HepG2 (cell line): Measurements from ENCODE around the gene TBC1D7. TPM values are rescaled to one million over a fixed set of nuclear protein-coding genes. Genes with fewer than 3 reads are reported as not detected.

Source experiments
- AHDC1 ChIP-seq: sonication (generic); formaldehyde crosslinking; IDR thresholded peaks from 2 replicates; pipeline ENCODE4 v1.5.1; 2020; ENCODE audit warnings: mild to moderate bottlenecking, missing genetic modification reagents, borderline replicate concordance
- BCL6 ChIP-seq: IDR thresholded peaks from 2 replicates; pipeline ENCODE4 v1.6.1; 2016; ENCODE audit warnings: missing genetic modification reagents, missing compliant biosample characterization
- HNF4A ChIP-seq: sonication (generic); formaldehyde crosslinking; IDR thresholded peaks from 2 replicates; pipeline ENCODE4 v1.4.0; 2020; ENCODE audit warnings: missing genetic modification reagents
- KDM2A ChIP-seq: sonication (generic); formaldehyde crosslinking; IDR thresholded peaks from 2 replicates; pipeline ENCODE4 v1.4.0; 2020; ENCODE audit warnings: low read depth, missing genetic modification reagents, borderline replicate concordance
- KMT2A ChIP-seq: sonication (generic); formaldehyde crosslinking; IDR thresholded peaks from 2 replicates; pipeline ENCODE4 v1.4.0; 2020; ENCODE audit warnings: missing genetic modification reagents
- MTA1 ChIP-seq: sonication (generic); formaldehyde crosslinking; IDR thresholded peaks from 2 replicates; pipeline ENCODE4 v1.4.0; 2020; ENCODE audit warnings: missing genetic modification reagents, mild to moderate bottlenecking, borderline replicate concordance
- MYC ChIP-seq: sonication (generic); formaldehyde crosslinking; IDR thresholded peaks from 2 replicates; pipeline ENCODE4 v1.9.0; 2021; ENCODE audit warnings: missing genetic modification reagents, borderline replicate concordance
- PAXIP1 ChIP-seq: sonication (generic); formaldehyde crosslinking; conservative IDR thresholded peaks from 2 replicates; pipeline ENCODE4 v1.4.0; 2020; ENCODE audit warnings: mild to moderate bottlenecking, missing genetic modification reagents, moderate library complexity
- ZBTB38 ChIP-seq: sonication (generic); formaldehyde crosslinking; IDR thresholded peaks from 2 replicates; pipeline ENCODE4 v1.5.1; 2020; ENCODE audit warnings: mild to moderate bottlenecking, missing genetic modification reagents
- ZBTB7A ChIP-seq: sonication (generic); formaldehyde crosslinking; IDR thresholded peaks from 2 replicates; pipeline ENCODE4 v1.8.0; 2022; ENCODE audit warnings: mild to moderate bottlenecking, missing genetic modification reagents
- ZNF687 ChIP-seq: sonication (generic); formaldehyde crosslinking; IDR thresholded peaks from 2 replicates; pipeline ENCODE4 v1.5.1; 2020; ENCODE audit warnings: mild to moderate bottlenecking, missing genetic modification reagents, moderate library complexity
- polyA plus RNA-seq, 8 experiments: library from polyadenylated mRNA; depleted of rRNA in 3 of 8; stranded (reverse) in 7 of 8; unstranded in 1 of 8; fragments of >200 nt; fragmentation: Illumina TruSeq in 4 of 8; extraction: Trizol in 4 of 8; gene quantifications; 2 replicates each; pipeline versions ENCODE4 v1.2.1 to v1.2.3, GENCODE V29; 2011 to 2016; ENCODE audit warnings: low read depth in 4 of 8, missing spikeins in 1 of 8, mixed read lengths in 1 of 8; ENCODE audit not compliant: insufficient read depth in 1 of 8
- total RNA-seq, 5 experiments: library from RNA; depleted of rRNA; stranded (reverse); fragments of >200 nt; fragmentation: Illumina TruSeq; extraction: Trizol; gene quantifications; 2 replicates each; pipeline ENCODE4 v1.2.3, GENCODE V29; 2016; ENCODE audit warnings: low read depth in 1 of 5

Gene TBC1D7
- total and polyA plus RNA-seq, 2 of the 13 experiments (the other 11 are each of a cell fraction or from before 2014, with no cell fraction given), result 23.3 to 30.8 TPM

GRCh38 chr6:13283331-13283730, 45.0 kb downstream of the TBC1D7 start (continued):
- no peak for TF ChIP-seq AHDC1 (CRISPR knock-in tag)
- 0 out of 2 replicates have a peak, but pooled peaks have one; percentile 33 for TF ChIP-seq MTA1 (CRISPR knock-in tag)
- TF ChIP-seq ZBTB7A (CRISPR knock-in tag), result no peak
- TF ChIP-seq KDM2A (CRISPR knock-in tag), result peak; percentile 51; the same call in 1 of the 2 replicates
- TF ChIP-seq KMT2A, result no peak
- TF ChIP-seq HNF4A (CRISPR knock-in tag), result peak; percentile 61
- no peak for TF ChIP-seq BCL6 (CRISPR knock-in tag)
- TF ChIP-seq ZBTB38 (CRISPR knock-in tag), result peak; percentile 75
- peak; percentile 46 for TF ChIP-seq ZNF687 (CRISPR knock-in tag)
- TF ChIP-seq MYC (CRISPR knock-in tag), result no peak
- TF ChIP-seq PAXIP1, result peak; percentile 33; the same call in 1 of the 2 replicates
